ENCODE results near the gene VPS50.

DNA sequence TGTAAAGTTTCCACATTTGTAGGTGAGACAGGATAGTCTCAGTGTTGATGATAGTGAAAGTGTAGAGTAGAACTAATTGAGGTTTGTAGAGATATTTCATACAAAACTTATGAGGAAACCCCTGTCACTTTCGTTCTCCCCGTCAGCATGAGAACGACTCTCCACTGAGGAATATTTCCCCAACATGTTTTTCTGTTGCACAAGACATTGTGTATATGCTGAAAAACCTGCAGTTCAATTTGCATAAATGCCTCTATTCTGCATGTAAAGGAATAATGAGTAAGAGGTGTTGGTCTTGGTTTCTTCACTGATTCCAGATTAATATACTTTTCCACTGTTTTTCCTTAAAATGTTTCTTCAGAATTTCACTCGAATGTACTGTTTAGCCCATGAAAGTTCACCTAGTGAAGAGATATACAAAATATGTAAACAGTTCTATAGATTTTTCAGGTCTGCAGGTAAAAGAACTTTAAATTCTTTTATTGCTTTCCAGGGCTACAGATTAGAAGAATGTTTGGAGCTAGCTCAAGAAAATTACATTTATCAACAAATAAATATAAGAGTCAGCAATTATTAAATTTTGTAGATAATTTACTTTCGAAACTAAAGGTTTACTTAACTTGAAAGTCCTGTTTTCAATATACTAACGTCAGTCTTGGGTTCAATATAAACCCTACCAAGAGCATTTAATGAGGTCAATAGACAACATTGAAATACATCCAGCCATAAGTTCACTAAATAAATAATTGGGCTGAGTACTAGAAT is 43.1 kb upstream of the VPS50 start:
- TF ChIP-seq EP300 (IDR thresholded peaks at IDR 0.05; ENCODE audit: borderline replicate concordance) = no peak
- TF ChIP-seq USF1 (IDR thresholded peaks at IDR 0.05) = no peak
- no peak for TF ChIP-seq TCF12 (IDR thresholded peaks at IDR 0.05; ENCODE audit: low read depth)
- TF ChIP-seq TEAD4 (IDR thresholded peaks at IDR 0.05) = no peak
- no peak for TF ChIP-seq TAF1 (IDR thresholded peaks at IDR 0.05; ENCODE audit: low read depth)
- no peak for TF ChIP-seq FOXM1 (IDR thresholded peaks at IDR 0.05; ENCODE audit: borderline replicate concordance, low read depth)
- TF ChIP-seq, protein P1, sequence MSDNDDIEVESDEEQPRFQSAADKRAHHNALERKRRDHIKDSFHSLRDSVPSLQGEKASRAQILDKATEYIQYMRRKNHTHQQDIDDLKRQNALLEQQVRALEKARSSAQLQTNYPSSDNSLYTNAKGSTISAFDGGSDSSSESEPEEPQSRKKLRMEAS (IDR thresholded peaks at IDR 0.05) = no peak
- TF ChIP-seq YY1 (IDR thresholded peaks at IDR 0.05; ENCODE audit: low read depth) = no peak
- TF ChIP-seq, protein P2, sequence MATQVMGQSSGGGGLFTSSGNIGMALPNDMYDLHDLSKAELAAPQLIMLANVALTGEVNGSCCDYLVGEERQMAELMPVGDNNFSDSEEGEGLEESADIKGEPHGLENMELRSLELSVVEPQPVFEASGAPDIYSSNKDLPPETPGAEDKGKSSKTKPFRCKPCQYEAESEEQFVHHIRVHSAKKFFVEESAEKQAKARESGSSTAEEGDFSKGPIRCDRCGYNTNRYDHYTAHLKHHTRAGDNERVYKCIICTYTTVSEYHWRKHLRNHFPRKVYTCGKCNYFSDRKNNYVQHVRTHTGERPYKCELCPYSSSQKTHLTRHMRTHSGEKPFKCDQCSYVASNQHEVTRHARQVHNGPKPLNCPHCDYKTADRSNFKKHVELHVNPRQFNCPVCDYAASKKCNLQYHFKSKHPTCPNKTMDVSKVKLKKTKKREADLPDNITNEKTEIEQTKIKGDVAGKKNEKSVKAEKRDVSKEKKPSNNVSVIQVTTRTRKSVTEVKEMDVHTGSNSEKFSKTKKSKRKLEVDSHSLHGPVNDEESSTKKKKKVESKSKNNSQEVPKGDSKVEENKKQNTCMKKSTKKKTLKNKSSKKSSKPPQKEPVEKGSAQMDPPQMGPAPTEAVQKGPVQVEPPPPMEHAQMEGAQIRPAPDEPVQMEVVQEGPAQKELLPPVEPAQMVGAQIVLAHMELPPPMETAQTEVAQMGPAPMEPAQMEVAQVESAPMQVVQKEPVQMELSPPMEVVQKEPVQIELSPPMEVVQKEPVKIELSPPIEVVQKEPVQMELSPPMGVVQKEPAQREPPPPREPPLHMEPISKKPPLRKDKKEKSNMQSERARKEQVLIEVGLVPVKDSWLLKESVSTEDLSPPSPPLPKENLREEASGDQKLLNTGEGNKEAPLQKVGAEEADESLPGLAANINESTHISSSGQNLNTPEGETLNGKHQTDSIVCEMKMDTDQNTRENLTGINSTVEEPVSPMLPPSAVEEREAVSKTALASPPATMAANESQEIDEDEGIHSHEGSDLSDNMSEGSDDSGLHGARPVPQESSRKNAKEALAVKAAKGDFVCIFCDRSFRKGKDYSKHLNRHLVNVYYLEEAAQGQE (IDR thresholded peaks at IDR 0.05; ENCODE audit: low read depth) = no peak
- no peak for TF ChIP-seq RAD21 (IDR thresholded peaks at IDR 0.05; ENCODE audit: low read depth)
- TF ChIP-seq NFIC (IDR thresholded peaks at IDR 0.05) = no peak
